Measurements from ENCODE around the gene RETREG3.
"Not testable (repeated sequence)": the region's sequence is repeated elsewhere in the genome, so short reads cannot be mapped to it uniquely, and the experiment has no call there.

The RETREG3 gene, protein sequence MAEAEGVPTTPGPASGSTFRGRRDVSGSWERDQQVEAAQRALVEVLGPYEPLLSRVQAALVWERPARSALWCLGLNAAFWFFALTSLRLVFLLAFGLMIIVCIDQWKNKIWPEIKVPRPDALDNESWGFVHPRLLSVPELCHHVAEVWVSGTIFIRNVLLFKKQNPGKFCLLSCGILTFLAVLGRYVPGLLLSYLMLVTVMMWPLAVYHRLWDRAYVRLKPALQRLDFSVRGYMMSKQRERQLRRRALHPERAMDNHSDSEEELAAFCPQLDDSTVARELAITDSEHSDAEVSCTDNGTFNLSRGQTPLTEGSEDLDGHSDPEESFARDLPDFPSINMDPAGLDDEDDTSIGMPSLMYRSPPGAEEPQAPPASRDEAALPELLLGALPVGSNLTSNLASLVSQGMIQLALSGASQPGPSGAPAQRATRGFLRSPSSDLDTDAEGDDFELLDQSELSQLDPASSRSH

DNA sequence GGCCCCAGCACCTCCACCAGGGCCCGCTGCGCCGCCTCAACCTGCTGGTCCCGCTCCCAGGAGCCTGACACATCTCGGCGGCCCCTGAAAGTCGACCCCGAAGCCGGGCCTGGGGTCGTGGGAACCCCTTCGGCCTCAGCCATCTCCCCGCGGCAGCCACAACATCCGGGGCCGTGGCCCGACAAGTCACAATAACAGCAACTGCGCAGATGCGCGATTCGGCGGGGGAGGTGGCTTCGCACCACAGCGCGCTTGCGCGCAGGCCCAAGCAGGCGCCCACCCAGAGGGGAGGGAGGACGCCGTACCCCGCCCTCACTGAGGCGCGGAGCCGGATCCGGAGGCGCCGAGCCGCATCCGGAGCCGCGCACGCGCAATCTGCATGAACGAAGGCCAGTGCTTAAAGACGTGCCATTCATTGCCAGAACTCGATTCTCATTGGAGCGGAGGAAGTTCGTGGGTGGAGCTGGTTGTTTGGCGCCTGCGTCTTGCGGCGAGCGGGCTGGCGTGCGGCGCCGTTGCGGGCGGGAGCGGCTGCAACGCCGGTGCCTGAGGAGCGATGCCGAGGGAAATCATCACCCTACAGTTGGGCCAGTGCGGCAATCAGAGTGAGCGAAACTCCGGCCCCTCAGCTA lies at the start of gene RETREG3, which contains the start of gene TUBG1:
TSS of gene RETREG3 (minus strand) at position 193 of the 632 bp plus-strand sequence. CDS start at position 143, 50 bp downstream.
TSS of gene TUBG1 (plus strand) at position 502 of the 632 bp plus-strand sequence. CDS start at position 557, 55 bp downstream.
- peak; percentile 98 for DNase-seq

DNA sequence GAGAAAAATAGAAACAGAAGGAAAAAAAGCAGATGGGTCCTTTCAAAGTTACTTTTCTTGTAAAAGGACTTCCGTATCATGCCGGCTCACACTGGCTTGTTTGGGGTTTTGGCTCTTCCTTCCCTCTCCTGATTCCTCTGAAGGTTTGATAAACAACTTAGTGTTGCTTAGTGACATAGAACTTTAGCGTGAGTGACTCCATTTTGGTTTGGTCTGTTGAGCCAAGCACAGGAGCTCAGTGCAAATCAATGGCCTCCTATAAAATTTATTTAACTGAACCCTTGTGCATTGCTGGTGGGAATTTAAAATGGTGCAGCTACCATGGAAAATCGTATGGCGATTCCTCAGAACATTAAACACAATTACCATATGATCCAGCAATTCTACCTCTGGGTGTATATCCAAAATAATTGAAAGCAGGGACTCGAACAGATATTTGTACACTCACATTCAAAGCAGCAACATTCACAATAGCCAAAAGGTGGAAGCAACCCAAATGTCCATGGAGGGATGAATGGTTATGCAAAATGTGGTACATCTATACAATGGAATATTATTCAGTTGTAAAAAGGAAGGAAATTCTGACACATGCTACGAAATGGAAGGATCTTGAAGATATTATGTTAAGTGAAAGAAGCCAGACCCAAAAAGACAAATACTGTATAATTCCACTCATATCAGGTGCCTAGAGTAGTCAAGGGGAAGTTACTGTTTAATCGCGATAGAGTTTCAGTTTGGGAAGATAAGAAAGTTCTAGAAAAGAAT lies 48.8 kb upstream of the RETREG3 start:
- DNase-seq, result no peak

DNA sequence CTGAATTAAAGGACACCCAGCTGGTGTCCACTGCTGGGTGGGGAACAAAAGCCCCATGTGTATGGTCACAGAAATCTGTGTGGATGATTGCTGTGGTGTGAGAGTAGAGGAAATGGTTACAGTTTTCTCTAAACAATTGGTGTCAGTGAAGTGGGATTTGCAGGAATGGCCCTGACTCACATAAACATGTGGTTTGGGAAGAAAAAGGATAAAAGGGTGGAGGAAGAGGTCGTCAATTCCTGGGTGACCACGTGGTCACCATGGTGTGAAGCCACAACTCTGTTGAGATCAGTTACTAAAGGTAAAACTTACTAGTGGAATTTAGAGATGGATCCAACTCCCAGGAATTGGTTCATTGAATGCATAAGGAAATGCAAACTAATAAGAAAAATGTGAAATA lies 46.4 kb upstream of the RETREG3 start:
- DNase-seq, result no peak

DNA sequence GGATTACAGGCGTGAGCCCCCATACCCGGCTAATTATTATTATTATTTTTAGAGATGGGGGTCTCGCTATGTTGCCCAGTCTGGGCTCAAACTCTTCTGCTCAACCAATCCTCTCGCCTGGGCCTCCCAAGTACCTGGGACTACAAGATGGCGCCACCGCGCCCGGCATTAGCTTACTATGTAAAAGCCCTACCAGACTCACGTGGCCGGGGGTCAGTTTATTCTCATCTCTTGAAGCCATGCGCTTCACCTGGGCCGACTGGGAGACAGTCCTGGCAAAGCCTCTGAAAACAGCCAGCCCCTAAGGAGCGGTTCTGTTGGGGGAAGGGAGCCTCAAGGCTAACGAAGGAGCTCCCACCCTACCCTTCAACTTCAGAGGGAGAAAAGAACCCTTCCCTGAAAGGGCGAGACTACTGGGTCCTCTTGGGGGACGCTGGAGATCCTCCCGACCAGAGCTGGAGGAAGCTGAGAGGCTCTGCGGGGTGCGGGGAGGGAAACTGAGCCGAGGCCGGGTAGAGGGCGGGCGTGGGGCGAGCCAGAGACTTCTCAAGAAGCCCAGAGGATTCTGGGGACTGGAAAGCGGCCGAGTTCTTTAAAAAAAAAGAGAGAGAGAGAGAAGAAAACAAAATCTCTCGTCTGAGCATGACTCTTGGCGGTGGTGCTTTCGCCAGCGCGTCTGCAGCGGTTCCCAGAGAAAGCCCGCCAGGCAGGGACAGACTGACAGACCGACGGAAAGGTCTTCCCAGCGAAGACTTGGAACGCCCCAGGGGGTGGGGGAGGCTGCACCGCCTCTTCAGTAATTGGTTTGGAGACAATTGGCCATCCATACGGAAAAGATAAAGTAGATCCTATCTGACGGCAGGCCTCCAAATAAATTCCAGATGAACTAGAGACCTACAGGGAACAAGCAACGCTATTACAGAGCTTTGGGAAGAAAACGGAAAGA lies 44.3 kb upstream of the RETREG3 start:
- DNase-seq, result no peak

DNA sequence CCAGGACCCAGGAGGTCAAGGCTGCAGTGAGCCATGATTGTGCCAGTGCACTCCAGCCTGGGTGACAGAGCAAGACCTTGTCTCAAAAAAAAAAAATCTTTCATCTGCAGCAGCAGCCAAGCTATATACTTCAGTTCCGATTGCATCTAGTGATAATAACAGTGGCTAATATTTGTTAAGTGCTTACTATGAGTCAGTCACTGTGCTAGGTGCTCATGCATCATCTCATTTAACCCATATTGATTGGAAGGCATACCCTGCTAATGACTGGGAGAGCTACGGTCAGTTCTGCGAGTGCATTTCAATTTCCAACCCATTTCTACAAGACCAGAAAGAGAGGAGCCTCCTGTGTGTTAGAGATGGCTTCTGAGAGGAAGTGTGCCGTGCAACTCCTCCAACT lies 42.2 kb upstream of the RETREG3 start:
- DNase-seq, result no peak

DNA sequence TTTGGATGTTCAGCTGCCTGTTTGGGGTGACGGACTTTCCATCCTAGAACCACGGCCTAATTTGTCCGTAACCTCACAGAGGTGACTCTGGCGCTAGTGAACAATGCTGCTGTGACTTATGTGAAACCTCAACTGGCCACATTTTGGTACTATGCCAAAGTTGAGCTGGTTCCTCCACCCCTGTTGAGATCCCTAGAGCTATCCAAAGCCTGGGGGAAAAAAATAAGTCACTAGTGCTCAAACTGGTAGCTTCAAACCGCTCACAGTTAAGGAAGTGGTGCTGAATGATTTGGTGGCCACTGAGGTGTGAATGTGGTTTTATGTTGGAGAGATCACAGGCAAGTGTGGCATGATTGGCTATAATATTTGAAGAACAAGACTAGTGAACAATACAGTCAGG lies 38.6 kb upstream of the RETREG3 start:
- DNase-seq, result no peak

DNA sequence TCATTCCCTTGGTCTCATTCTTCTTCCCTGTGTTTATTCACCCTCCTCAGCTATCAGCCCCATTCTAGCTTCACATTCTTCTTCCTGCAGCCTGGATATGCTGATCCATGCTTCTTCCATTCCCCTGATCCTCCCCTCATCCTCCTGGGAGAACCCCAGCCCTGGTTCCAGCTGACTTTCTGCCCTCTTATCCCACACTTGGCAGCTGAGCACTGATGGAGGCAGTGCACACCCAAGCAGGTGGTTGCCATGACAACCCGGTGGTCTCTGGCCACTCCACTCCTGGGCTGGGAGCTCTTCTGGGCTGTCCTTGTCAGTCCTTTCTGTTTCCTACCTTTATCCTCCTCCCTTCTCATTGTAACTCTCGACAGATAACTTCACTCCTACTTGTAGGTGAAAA lies 33.2 kb upstream of the RETREG3 start:
- DNase-seq, result no peak

DNA sequence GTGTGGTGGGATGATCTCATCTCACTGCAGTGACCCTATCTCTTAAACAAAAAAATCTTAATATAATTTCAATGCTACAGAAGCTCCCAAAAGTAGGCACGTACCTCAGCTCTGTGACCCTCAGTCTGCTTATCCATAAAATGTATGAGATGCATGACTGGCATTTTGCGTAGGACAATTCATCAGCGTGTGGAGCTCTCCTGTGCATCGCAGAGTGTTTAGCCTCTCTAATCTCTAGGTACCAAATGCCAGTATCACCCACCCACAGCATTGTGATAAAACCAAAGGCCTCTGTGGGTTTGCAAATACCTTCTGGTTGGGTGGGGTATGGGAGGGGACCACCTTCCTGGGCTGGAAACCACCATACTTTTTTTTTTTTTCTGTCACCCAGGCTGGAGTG lies 30.9 kb upstream of the RETREG3 start:
- DNase-seq, result no peak

DNA sequence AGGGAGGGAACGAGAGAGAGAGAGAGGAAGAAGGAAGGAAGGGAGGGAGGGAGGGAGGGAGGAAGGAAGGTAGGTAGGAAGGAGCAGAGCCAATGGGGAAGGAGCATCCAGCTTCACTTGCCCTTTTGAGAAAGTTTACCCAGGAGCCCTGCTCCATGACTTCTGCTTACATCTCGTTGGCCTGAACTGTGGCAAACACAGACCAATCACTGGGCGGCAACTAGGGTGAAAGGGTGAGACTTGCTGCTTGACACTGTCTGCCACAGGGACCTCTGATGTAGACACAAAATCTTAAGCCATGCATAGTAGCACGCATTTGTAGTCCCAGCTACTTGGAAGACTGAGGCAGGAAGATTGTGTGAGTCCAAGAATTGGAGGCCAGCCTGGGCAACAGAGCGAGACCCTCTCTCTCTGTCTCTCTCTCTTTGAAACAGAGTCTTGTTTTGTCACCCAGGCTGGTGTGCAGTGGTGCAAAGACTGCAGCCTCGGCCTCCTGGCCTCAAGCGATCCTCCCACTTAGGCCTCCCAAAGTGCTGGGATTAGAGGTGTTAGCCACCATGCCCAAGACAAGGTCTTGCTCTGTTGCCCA lies 30.4 kb upstream of the RETREG3 start:
- no peak for DNase-seq

DNA sequence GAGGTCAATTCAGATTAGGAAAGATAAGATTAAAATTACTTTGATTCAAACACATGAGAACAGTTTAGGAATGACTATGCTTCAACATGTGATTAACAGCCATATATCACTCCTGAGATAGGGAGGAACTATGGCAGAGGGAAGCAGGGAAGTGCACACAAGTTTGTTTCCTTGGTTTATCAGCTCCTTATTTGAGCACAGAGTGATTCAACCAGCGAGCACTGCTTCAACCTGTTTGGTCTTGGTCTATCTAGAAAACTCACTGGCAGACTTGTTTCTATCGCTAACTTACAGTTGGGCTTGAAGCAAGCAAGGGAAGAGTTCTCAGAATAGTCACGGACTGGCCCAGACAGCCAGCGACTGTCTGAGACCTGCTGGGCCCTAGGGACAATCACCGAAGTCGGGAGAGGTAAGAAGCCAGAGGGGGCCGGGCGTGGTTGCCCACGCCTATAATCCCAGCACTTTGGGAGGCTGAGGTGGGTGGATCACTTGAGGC lies 23.8 kb upstream of the RETREG3 start:
- no peak for DNase-seq

DNA sequence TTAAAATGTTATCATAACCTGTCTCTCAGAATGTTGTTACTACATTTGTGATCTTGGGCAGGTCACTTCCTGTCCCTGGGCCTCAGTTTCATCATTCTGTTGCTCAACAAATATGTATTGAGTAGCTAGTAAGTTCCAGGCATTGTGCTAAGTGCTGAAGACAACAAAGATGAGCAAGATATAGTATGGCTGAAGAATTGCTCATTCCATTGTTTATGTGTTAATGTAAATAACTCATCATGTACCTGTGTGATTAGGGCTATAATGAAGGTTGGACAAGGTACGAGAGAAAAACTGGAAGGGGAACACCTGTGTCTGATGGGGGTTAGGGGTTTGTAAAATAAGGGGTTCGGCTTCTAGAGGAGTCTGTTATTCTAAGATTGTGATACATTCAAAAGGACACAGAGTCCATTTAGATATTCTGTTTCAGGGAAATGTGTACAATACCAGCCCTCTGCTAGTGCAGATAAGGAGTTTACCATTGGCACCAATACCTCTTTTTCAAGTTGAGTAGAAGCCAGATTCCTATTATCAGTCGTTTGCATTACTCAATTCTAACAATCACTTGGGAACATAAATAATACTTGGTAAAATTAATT lies 20.3 kb upstream of the RETREG3 start:
- DNase-seq, result no peak

DNA sequence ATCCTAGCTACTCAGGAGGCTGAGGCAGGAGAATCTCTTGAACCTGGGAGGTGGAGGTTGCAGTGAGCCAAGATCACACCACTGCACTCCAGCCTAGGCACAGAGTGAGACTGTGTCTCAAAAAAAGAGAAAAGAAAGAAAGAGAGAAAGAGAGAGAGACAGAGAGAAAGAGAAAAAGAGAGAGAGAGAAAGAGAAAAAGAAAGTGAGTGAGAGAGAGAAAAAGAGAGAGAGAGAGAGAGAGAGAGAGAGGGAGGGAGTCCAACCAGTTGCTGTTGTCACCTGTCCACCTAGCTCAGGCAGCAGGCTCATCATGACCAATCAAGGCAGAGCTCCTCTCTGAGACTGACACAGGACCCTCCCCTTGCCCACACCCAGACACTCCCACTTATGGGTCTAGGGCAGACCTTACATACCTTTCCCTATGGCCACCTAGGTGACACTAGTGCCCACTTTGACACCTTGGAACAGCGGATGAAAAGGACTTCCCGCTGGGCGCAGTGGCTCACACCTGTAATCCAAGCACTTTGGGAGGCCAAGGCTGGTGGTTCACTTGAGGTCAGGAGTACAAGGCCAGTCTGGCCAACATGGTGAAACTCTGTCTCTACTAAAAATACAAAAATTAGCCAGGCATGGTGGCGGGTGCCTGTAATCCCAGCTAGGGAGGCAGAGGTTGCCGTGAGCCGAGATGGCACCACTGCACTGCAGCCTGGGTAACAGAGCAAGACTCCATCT lies 18.0 kb upstream of the RETREG3 start:
- not testable (repeated sequence) for DNase-seq

DNA sequence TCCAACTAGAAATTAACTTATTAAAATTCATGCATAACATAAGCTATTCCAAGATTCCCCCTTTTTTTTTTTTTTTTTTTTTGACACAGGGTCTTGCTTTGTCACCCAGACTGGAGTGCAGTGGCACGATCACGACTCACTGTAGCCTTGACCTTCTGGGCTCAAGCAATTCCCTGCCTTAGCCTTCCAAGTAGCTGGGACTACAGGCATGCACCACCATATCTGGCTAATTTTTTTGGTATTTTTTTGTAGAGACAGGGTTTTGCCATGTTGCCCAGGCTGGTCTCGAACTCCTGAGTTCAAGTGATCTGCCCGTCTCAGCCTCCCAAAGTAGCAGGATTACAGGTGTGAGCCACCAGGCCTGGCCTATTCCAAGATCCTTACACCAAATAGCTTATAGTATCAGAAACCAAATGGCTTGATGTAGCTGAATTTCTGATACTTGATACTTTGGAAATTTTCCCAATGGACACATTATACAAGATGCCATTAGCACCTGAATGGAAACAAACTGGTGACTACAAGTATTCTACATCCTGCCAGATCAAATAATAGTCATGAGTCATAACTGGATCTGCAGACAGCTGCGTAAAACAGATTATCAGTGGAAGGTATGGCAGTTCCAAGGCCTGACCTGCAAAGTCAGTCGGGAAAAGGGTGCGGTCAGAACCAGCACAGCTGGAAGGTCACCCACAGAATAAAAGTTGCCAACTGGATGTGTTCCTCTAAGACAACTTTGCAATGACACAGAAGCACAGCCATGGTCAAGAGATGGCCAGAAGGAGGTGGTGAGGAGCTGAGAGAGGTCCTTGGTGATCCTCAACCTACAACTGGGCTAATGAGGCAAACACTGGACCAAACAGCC lies 14.8 kb upstream of the RETREG3 start:
- DNase-seq, result peak; percentile 65

DNA sequence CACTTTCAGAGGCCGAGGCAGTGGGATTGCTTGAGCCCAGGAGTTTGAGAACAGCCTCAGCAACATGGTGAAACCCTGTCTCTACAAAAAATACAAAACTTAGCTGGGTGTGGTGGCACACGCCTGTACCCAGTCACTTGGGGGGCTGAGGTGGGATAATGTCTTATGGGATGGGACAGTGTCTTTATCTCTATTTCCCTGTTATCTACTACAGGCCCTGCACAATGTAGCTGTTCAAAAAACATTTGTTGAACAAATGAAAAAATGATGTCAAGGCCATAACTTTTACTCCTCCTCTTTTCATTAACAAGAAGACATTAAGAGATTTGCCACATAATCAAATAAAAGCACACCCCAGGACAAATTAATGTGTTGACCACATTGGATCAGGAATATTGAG lies 14.1 kb upstream of the RETREG3 start:
- DNase-seq, result no peak

DNA sequence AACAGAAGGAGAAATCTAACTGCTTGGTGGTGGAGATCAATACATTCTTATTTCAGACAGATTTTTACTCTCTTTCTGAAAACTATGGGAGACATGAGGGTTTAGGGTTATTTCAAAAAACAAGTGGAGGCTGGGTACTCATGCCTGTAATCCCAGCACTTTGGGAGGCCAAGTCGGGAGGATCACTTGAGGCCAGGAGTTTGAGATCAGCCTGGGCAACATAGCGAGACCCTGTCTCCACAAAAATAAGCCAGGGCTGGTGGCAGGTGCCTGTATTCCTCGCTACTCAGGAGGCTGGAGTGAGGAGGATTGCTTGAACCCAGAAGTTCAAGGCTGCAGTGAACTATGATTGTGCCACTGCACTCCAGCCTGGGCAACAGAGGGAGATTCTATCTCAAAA lies 12.8 kb upstream of the RETREG3 start:
- not testable (repeated sequence) for DNase-seq

DNA sequence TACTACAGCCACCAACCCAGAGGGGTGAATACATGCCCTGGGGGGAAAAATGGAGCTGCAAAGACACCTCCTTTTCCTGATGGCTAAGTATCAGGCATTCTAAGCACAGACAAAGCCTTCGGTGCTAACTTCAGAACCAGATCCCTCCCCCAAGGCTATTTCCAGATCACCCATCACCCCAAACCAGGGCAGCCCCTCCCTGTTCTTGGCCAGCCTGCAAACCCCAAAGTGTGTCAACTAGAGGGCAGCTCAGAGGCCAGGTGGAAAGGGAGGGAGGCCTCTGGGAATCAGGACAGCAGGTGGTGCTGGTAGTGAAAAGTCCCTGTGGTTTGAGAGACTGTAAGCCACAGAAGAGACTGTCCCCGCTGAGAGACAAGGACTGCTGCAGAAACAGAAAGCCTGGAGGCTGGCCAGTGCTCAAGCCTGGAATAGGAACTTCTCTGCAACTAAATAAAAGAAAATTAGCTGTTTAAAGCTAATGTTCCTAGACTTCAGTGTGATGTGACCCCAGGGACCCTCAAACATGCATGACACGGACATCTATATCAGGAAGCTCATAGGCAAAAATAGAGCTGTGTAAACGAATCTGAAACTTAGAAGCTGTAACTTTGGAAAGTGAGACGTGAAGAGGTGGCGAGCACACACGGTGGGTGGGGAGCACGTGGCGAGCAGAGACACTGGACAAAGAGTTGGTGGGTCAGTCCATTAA lies 9.4 kb upstream of the RETREG3 start:
- no peak for DNase-seq

DNA sequence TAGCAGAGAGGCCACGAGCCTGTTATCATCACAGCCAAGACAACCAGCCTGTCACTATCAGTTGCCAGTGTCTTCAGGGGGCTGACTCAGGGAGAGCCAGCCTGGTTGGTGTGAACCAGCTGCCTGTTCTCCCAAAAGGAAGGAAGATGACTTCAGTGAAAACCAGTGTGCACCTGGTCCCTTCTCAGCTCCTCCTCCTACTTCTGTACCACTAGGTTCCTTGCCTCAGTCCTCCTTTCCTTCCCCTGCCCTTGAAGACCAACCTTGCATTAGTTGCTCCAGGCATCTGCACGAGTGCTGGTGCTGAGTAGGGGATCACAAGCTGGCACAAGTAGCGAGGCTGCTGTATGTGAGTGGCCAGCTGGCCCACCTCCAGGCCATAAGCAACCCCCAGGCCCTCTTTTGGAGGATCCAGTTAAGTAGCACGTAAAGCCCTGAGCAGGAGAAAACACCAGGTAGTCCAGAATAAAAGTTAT lies 8.8 kb upstream of the RETREG3 start:
- no peak for DNase-seq

DNA sequence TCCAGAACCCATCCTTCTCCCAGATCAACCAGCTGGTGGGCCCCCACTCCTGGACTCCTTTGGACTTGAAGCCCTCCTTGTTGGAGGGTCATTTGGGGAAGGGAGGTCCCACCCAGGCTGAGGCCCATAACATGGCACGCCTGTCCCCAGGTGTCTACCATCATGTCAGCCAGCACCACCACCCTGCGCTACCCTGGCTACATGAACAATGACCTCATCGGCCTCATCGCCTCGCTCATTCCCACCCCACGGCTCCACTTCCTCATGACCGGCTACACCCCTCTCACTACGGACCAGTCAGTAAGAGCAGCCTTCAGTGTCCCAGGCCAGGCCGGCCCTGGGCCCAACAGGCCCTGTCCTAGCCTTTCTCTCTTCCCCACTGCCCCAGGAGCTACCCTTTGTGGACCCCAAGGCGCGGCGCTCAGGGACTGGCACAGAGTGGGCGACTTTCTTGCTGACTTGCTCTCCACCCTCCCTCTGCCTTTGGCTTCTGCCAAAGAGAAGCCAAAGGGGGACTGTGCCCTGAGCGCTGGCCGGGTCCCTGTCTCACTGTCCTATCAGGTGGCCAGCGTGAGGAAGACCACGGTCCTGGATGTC lies 4.6 kb upstream of the RETREG3 start:
- DNase-seq, result no peak
